ENCODE data around the gene PLSCR4.
"Not testable (repeated sequence)": the region's sequence is repeated elsewhere in the genome, so short reads cannot be mapped to it uniquely, and the experiment has no call there.

PLSCR4 gene

DNA sequence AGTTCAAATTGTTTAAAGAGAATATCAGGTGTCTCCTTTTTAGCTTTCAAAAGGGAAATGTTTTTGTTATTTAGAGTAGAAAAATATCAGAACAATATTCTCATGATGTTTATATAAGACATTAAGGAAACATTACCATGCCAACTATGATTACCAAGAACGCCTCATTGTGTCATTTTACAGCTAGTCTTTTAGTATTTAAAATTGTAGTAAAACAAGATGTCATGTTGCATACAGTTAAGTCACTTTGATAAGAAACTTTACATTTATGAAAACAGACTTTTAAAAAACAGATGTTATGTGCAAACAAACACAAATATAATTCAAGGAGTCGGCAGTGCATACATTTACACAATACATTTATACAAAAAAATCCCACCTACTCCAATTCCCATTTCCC lies 4.4 kb downstream of the PLSCR4 start:
- no peak for DNase-seq

DNA sequence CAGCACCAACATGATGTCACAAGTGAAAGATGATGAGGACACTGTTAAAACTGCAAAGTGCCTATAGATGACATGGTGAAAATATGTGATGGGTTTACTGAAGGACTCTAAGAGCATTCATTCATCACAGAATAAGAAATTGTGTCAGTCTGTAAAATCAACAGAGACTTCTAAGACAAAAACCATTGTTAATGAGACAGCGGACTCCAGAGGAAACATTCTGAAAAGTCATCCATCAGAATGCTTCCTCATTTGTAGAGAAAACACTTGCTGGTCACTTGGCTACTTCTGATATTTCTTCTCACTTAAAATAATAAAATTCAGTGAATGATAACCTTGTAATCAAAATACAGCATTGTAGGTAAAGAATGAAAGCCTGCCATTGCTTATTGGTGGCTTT lies 7.3 kb downstream of the PLSCR4 start:
- no peak for DNase-seq

DNA sequence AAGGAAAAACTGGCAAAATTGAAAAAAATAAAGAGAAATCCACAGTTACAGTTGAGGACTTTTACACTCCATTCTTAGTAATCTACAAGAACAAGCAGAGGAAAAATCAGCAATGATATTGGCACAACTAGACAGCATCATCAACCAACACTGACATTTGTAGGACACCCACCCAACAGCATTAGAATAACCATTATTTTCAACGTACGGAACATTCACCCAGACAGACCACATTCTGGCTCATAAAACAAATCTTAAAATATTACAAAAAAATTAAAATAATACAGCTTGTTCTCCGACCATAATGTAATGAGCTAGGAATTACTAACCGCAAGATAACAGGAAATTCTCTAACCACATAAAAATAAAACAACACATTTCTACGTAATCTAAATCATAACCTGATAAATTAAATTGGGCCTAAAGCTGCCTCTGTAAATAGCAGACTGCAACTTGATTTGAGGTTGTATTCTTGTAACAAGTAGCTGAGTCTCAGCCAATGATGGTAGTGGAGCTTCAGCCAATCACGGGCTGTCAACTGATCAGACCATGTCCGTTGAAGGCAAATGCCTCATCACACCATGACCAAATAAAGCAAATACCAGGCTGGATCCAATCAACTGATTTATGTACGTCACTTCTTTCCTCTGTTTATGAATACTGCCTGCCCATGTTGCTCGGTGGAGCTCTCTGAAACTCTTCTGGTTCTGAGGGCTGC lies 9.2 kb downstream of the PLSCR4 start:
- DNase-seq: no peak

- no peak for DNase-seq
Measured at GRCh38 chr3:146233487-146233886, 17.4 kb downstream of the PLSCR4 start.

- no peak for DNase-seq
Measured at GRCh38 chr3:146227486-146227885, 23.4 kb downstream of the PLSCR4 start.

- no peak for DNase-seq
Measured at GRCh38 chr3:146226881-146227280, 24.0 kb downstream of the PLSCR4 start.

GRCh38 chr3:146225458-146225857 lies 25.4 kb downstream of the PLSCR4 start:
- not testable (repeated sequence) for DNase-seq

GRCh38 chr3:146223401-146224373 lies 27.2 kb downstream of the PLSCR4 start:
- DNase-seq: no peak

- DNase-seq: peak; percentile 24
Measured at GRCh38 chr3:146222204-146223046, 28.5 kb downstream of the PLSCR4 start.

DNA sequence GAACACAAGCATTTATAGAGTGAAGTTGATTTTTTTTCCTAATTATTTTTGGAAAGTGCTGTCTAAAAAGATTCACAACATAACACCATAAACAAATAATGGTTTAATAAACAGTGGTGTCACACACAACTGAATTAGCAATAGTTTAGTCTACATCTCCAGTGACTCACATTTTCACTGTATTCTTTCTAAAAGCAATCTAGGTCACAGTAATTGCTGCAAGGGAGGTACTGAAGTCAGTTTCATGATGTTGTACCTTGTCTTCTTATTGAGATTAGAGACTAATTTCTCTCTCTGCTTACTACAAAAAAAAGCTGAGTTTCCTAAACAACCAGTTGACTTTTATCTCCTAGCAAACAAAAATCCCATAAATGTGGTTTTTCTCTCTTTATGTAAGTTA lies 29.6 kb downstream of the PLSCR4 start:
- no peak for DNase-seq

DNA sequence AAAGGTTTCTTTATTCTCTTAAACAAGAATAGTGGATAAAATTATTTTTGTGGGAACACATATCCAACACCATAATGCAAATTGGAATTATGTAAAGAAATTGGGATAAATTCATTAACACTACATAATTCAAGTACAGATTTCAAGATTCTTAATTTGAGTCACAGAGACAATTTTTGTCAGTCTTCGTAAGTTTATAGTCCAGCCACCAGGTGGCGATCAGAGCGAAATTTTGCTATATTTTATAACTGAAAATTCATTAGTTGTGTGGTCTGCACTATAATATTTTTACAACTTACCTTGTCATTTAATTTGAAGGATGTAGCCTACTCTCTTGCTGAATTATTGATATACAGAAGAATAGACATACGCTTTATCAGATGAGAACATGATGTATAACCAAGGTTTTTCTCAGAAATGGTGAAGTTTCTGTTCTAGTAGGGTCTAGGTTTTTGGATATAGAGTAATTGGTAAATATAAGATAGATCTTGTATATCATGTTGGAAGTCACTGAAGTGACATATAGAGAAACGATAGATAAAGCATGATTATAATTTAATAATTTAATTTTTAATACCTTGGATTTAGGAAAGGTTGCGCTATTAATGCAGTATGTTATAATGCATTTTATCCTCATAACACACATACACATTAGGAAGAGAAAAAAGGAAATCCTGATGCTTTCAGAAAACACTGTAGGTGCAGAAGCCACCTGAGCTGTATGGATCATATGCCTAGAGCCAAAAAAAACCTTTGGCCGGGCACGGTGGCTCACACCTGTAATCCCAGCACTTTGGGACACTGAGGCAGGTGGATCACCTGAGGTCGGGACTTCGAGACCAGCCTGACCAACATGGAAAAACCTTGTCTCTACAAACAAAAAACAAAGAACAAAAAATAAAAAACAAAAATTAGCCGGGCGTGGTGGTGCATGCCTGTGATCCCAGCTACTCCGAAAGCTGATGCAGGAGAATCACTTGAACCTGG lies 31.7 kb downstream of the PLSCR4 start:
- DNase-seq: peak; percentile 56

- DNase-seq: no peak
Measured at GRCh38 chr3:146217324-146217723, 33.6 kb downstream of the PLSCR4 start.

DNA sequence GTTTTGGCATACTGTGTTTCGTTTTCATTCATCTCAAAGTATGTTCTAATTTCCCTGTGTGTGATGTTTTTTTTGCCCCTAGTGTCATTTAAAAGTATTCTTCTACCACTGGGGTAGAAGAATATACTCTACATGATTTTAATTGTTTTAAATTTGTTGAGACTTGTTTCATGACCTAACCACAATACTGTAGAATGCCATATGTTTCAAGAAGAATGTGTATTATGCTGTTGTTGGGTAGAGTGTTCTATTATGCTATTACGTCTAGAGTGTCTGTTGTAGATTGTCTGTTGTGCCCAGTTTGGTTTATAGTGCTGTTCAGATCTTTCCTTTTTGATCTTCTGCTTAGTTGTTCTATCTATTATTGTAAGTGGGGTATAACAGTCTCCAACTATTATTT lies 36.4 kb downstream of the PLSCR4 start:
- DNase-seq: no peak

- DNase-seq: no peak
Measured at GRCh38 chr3:146209371-146209770, 41.5 kb downstream of the PLSCR4 start.

- DNase-seq: no peak
Measured at GRCh38 chr3:146203776-146204175, 47.1 kb downstream of the PLSCR4 start.

DNA sequence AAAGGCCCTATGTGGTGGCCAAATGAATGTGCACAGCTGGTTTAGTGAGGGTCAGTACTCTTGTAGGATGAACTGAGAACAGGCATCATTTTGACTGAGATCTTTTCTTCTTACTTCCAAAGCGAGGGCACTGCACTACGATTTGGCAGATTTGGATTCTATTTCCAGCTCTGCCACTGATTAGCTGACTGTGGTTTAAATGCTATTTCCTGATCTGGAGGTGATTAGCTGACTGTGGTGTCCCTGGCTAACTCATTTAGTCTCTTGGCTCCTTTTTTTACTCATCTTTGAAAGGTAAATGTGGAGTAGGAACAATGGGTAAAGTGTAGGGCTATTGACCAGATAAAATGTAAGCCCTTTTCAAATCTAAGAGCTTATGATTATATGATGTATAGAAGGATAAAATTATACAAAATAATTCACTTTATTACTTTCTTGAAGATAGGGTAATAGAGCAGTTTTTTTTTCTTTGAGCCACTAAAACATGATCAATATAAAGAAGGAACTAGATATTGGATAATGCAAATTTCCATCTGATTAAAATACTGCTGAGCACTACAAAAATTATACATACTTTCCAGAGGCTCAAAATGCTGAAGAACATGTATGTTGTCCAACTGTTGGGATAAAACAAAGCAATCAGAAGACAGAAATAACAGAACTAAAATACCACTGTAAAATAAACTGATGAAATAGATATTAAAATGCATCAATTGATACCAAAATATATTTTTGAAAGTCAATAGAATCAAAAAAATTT lies 50.3 kb downstream of the PLSCR4 start:
- no peak for DNase-seq

- DNase-seq: no peak
Measured at GRCh38 chr3:146199762-146200161, 51.1 kb downstream of the PLSCR4 start.

GRCh38 chr3:146196789-146197188 lies 54.1 kb downstream of the PLSCR4 start:
- DNase-seq: no peak

DNA sequence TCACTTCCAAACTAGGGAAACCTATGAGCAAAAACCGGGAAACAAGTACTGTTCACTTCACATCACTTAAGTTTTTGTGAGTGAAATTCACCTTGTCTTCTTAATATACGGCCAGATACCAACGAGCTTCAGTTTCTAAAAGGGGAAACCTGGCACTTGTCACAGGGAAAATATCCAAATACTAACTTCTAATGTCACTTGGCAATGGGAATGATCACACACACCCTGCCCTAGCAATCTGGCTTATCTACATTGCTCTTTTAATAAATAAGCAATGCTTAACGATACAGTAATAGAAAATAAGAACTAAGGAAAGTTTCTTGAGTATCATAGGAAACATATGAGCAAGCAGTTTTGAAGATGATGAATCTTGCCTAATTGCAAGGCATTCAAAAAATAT lies 55.3 kb downstream of the PLSCR4 start:
- no peak for DNase-seq

- DNase-seq: no peak
Measured at GRCh38 chr3:146195030-146195429, 55.9 kb downstream of the PLSCR4 start.

GRCh38 chr3:146191051-146191450 lies 59.9 kb downstream of the PLSCR4 start:
- DNase-seq: no peak
